ENCODE results near the gene NUDT17. TPM values are rescaled to one million over a fixed set of nuclear protein-coding genes. Genes with fewer than 3 reads are reported as not detected.

Gene NUDT17
- total RNA-seq, 1 experiment from 2014 or later, result 1.8 TPM

GRCh38 chr1:145893306-145894055, 48.1 kb downstream of the NUDT17 start:
- ChIA-PET CTCF (interaction anchor here (1.3 to 2.9 kb wide), 3 partner anchors 14 to 114 kb away, joined by 3 to 19 read pairs (median 19); partner anchors contain the start of gene ITGA10), RAD21 (ENCODE audit: low non-redundant PET in 1 of 2, low total read pairs in 2 of 2, uncharacterized antibody in 2 of 2, unreplicated experiment in 2 of 2) (no interaction called here), POLR2A (interaction anchor here (1.2 to 2.0 kb wide), 2 partner anchors 34 to 159 kb away, joined by 5 to 14 read pairs; partner anchors contain the start of gene RBM8A)
- H3K4me3 ChIP-seq (replicated peaks in 1 of 2; ENCODE audit: low read depth in 1 of 2, low read length in 2 of 2), result no peak overlapping the region
- no TSS peak for BruUV-seq (replicated peaks)
- no peaks in the 10 kb centered on the region for H3K27me3 ChIP-seq (ENCODE audit: insufficient read depth, low read length)
- no peaks in the 10 kb centered on the region for H3K9me2 ChIP-seq (ENCODE audit: insufficient read depth)
- TF ChIP-seq TCF7L2 (IDR thresholded peaks at IDR 0.05; ENCODE audit: borderline replicate concordance, extremely low read depth, insufficient read depth, insufficient read length) (no peak), POLR2A (IDR thresholded peaks at IDR 0.05; ENCODE audit: borderline replicate concordance, extremely low read depth, insufficient read depth, insufficient read length) (no peak), EGR1 (IDR thresholded peaks at IDR 0.05; ENCODE audit: low read depth) (no peak), MAX (IDR thresholded peaks at IDR 0.05) (no peak), CEBPB (IDR thresholded peaks at IDR 0.05; ENCODE audit: low read depth) (no peak), ATF3 (IDR thresholded peaks at IDR 0.05) (no peak)
- no peaks in the 10 kb centered on the region for H3K79me2 ChIP-seq (ENCODE audit: insufficient read depth, low read length)
- peak overlapping the region; percentile 78 for H3K27ac ChIP-seq (ENCODE audit: low read depth, low read length)
- no peaks in the 10 kb centered on the region for H4K20me1 ChIP-seq (ENCODE audit: insufficient read depth)
- H3K9me3 ChIP-seq (ENCODE audit: control insufficient read depth in 1 of 2, insufficient read depth in 1 of 2, low read depth in 1 of 2, low read length in 2 of 2), result no peaks in the 10 kb centered on the region
- H3K9ac ChIP-seq (ENCODE audit: low read length), result no peak overlapping the region
- DNase-seq (ENCODE audit: low read depth, low spot score) (no peak), ATAC-seq (no peak)
- intact Hi-C loops (cut with micrococcal nuclease), result loop anchor here (5.0 kb wide), 1 partner anchor 84 kb away; no protein-coding TSS in a partner anchor
- peaks cover 28 to 29% of the 10 kb centered on the region in 2 experiments for H3K4me1 ChIP-seq (ENCODE audit: control insufficient read depth in 1 of 2, insufficient read depth in 2 of 2, low read length in 2 of 2)
- no peaks in the 10 kb centered on the region for H3K36me3 ChIP-seq (ENCODE audit: control insufficient read depth in 1 of 2, insufficient read depth in 2 of 2, low read length in 2 of 2)
- no peak overlapping the region for H3K4me2 ChIP-seq (ENCODE audit: low read length)
- H2AFZ ChIP-seq (ENCODE audit: low read depth, low read length, poor library complexity, severe bottlenecking), result no peak overlapping the region

GRCh38 chr1:145895471-145895870, 50.0 kb downstream of the NUDT17 start:
- Histone ChIP-seq H3K27me3 (ENCODE audit: insufficient read depth, low read length) (no peaks in the 10 kb centered on the region), H3K9me2 (ENCODE audit: insufficient read depth) (no peaks in the 10 kb centered on the region), H3K9me3 (ENCODE audit: control insufficient read depth in 1 of 2, insufficient read depth in 1 of 2, low read depth in 1 of 2, low read length in 2 of 2) (no peaks in the 10 kb centered on the region), H4K20me1 (ENCODE audit: insufficient read depth) (no peaks in the 10 kb centered on the region), H3K9ac (ENCODE audit: low read length) (no peak overlapping the region), H3K27ac (ENCODE audit: low read depth, low read length) (no peak overlapping the region), H3K4me1 (ENCODE audit: control insufficient read depth in 1 of 2, insufficient read depth in 2 of 2, low read length in 2 of 2) (peaks cover 27 to 28% of the 10 kb centered on the region in 2 experiments), H3K4me2 (ENCODE audit: low read length) (no peak overlapping the region), H3K79me2 (ENCODE audit: insufficient read depth, low read length) (no peaks in the 10 kb centered on the region), H3K36me3 (ENCODE audit: control insufficient read depth in 1 of 2, insufficient read depth in 2 of 2, low read length in 2 of 2) (no peaks in the 10 kb centered on the region), H2AFZ (ENCODE audit: low read depth, low read length, poor library complexity, severe bottlenecking) (no peak overlapping the region), H3K4me3 (replicated peaks in 1 of 2; ENCODE audit: low read depth in 1 of 2, low read length in 2 of 2) (no peak overlapping the region)
- ATAC-seq, result no peak
- BruUV-seq (replicated peaks), result no TSS peak
- RAD21 ChIA-PET (ENCODE audit: low non-redundant PET in 1 of 2, low total read pairs in 2 of 2, uncharacterized antibody in 2 of 2, unreplicated experiment in 2 of 2), result no interaction called here
- intact Hi-C loops (cut with micrococcal nuclease), result no loop called here
- CTCF ChIA-PET, result no interaction called here
- DNase-seq (ENCODE audit: low read depth, low spot score), result no peak
- POLR2A ChIA-PET, result interaction anchor here (1.0 kb wide), 1 partner anchor 32 kb away, joined by 3 read pairs; the partner anchor contains the start of gene RBM8A
- TF ChIP-seq RAD21 (IDR thresholded peaks at IDR 0.05; ENCODE audit: low read depth) (no peak), FOSL1 (IDR thresholded peaks at IDR 0.05; ENCODE audit: low read depth) (no peak), EZH2 (IDR thresholded peaks at IDR 0.05) (no peak), JUND (IDR thresholded peaks at IDR 0.05) (no peak), YY1 (IDR thresholded peaks at IDR 0.05; ENCODE audit: extremely low read depth, insufficient replicate concordance, low read depth, low read length) (no peak), CTCF (IDR thresholded peaks at IDR 0.05 in 2 of 3, conservative IDR thresholded peaks at IDR 0.05 in 1 of 3; ENCODE audit: borderline replicate concordance in 1 of 3, insufficient read depth in 1 of 3, low read depth in 2 of 3, low read length in 2 of 3) (no peak), POLR2A (IDR thresholded peaks at IDR 0.05; ENCODE audit: borderline replicate concordance, extremely low read depth, insufficient read depth, insufficient read length) (no peak), SRF (IDR thresholded peaks at IDR 0.05; ENCODE audit: low read depth) (no peak), ATF3 (IDR thresholded peaks at IDR 0.05) (no peak), EGR1 (IDR thresholded peaks at IDR 0.05; ENCODE audit: low read depth) (no peak), ZBTB33 (IDR thresholded peaks at IDR 0.05; ENCODE audit: extremely low read depth, insufficient replicate concordance, low read length) (no peak)

Measured in HCT116 (cell line).